NCI-H774 (cell line): ENCODE data around the gene WNT5B.
A peak's percentile ranks its signal among the peaks of the same experiment; 100 is the strongest.

ENCODE experiments used
- DNase-seq: peaks from one replicate; lab custom pipeline; 2025; lab: John Stamatoyannopoulos, UW

Gene WNT5B

GRCh38 chr12:1628666-1629337 is at the start of gene WNT5B:
WNT5B (plus strand) TSS chr12:1629231; CDS start chr12:1631355, 2,124 bp downstream.
- DNase-seq = no peak

- no peak for DNase-seq
Observed at GRCh38 chr12:1579651-1580435, 49.2 kb upstream of the WNT5B start.

GRCh38 chr12:1580526-1580925 is 48.5 kb upstream of the WNT5B start:
- no peak for DNase-seq

- no peak for DNase-seq
Observed at GRCh38 chr12:1581973-1582708, 46.9 kb upstream of the WNT5B start.

GRCh38 chr12:1582709-1583050 is 46.4 kb upstream of the WNT5B start:
- DNase-seq = no peak

- DNase-seq = peak; percentile 80
Observed at GRCh38 chr12:1583421-1584078, 45.5 kb upstream of the WNT5B start.

- no peak for DNase-seq
Observed at GRCh38 chr12:1584326-1584725, 44.7 kb upstream of the WNT5B start.

GRCh38 chr12:1587927-1588574 is 41.0 kb upstream of the WNT5B start:
- no peak for DNase-seq

GRCh38 chr12:1588575-1588947 is 40.5 kb upstream of the WNT5B start:
- DNase-seq = no peak

- no peak for DNase-seq
Observed at GRCh38 chr12:1590221-1590979, 38.6 kb upstream of the WNT5B start.

- DNase-seq = no peak
Observed at GRCh38 chr12:1591034-1591433, 38.0 kb upstream of the WNT5B start.

GRCh38 chr12:1591543-1591942 is 37.5 kb upstream of the WNT5B start:
- DNase-seq = no peak

- DNase-seq = no peak
Observed at GRCh38 chr12:1592444-1593173, 36.4 kb upstream of the WNT5B start.

- DNase-seq = peak; percentile 47
Observed at GRCh38 chr12:1593174-1594005, 35.6 kb upstream of the WNT5B start.

GRCh38 chr12:1594006-1594260 is 35.1 kb upstream of the WNT5B start:
- DNase-seq = no peak

- peak; percentile 95 for DNase-seq
Observed at GRCh38 chr12:1594261-1595025, 34.6 kb upstream of the WNT5B start, which contains the start of gene FBXL14. FBXL14 (minus strand) TSS chr12:1594581; CDS start chr12:1594066, 515 bp downstream.

GRCh38 chr12:1595026-1595561 is 33.9 kb upstream of the WNT5B start:
- DNase-seq = no peak

GRCh38 chr12:1595690-1596347 is 33.2 kb upstream of the WNT5B start:
- DNase-seq = no peak
